Mucosa of rectum (tissue), 2 donors: ENCODE results near the gene GMPPA.

Experiments
- H3K27ac ChIP-seq, 2 donors: one replicate each; pipeline ENCODE4 v1.7.0; 2013; ENCODE audit warnings: inconsistent platforms in 2 of 2, low read depth in 2 of 2, low read length in 2 of 2
- H3K27me3 ChIP-seq, 2 donors: one replicate each; pipeline ENCODE4 v1.7.0; 2013; ENCODE audit warnings: low read length in 2 of 2; ENCODE audit not compliant: control insufficient read depth in 2 of 2, insufficient read depth in 2 of 2
- H3K36me3 ChIP-seq, 2 donors: one replicate each; pipeline ENCODE4 v1.7.0; 2013; ENCODE audit warnings: low read length in 2 of 2; ENCODE audit not compliant: control insufficient read depth in 2 of 2, insufficient read depth in 2 of 2
- H3K4me1 ChIP-seq, 2 donors: one replicate each; pipeline ENCODE4 v1.7.0; 2013; ENCODE audit warnings: low read length in 2 of 2, mild to moderate bottlenecking in 1 of 2; ENCODE audit not compliant: control insufficient read depth in 2 of 2, insufficient read depth in 2 of 2
- H3K4me3 ChIP-seq, 2 donors: one replicate each; pipeline ENCODE4 v1.7.0; 2013; ENCODE audit warnings: low read length in 2 of 2
- H3K9ac ChIP-seq, 2 donors: one replicate each; pipeline ENCODE4 v1.7.0; 2013; ENCODE audit warnings: low read length in 2 of 2, low read depth in 1 of 2, mild to moderate bottlenecking in 1 of 2
- H3K9me3 ChIP-seq, 2 donors: one replicate each; pipeline ENCODE4 v1.7.0; 2013; ENCODE audit warnings: low read length in 2 of 2; ENCODE audit not compliant: control insufficient read depth in 2 of 2
- donor health status: healthy.
- donor health status: Normal muscosa, but diverticular disease.

Gene GMPPA

DNA sequence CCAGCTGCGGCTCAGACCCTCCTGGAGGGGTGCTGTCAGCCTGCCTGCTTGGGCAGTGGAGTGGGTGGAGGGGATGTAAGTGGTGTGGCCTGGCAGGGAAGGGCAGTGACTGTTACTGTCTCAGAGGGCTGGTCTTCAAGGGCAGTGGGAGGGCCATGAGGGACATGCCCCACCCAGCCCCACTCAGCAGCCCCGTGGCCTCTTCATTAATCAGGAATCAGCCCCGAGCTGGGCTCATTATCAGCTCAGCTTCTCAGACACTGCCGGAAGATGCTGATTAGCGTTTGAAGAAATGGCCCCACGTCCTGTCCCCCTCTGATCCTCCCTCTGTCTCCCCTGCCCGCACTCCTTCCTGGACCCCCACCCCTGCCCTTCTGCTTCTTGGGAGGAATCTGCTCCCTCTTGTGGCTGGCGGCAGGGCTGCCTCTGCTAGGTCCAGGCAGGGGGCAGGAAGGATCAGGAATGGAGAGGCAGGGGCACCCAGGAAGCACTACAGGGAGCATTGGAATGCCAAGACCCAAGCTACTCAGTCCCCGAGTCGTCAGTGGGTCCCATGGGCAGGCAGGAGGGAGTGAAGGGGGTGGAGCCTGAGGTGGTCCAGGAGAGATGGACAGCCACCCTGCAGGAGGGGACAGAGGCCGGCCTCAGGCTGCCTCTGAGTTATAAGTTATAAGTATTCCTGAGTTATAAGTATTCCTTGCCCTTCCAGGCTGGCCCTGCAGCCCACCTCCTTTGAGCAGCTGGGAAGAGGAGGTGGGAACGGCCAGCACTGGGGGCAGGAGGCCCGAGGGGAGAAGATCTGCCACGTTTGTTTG is 22.6 kb downstream of the GMPPA start:
- no peaks in the 10 kb centered on the region for H3K4me1 ChIP-seq
- no peak overlapping the region for H3K27ac ChIP-seq
- no peak overlapping the region for H3K4me3 ChIP-seq
- H3K27me3 ChIP-seq, result peaks cover 55 to 60% of the 10 kb centered on the region in 2 donors
- H3K9ac ChIP-seq, result no peak overlapping the region
- H3K36me3 ChIP-seq, result no peaks in the 10 kb centered on the region
- H3K9me3 ChIP-seq, result no peaks in the 10 kb centered on the region

DNA sequence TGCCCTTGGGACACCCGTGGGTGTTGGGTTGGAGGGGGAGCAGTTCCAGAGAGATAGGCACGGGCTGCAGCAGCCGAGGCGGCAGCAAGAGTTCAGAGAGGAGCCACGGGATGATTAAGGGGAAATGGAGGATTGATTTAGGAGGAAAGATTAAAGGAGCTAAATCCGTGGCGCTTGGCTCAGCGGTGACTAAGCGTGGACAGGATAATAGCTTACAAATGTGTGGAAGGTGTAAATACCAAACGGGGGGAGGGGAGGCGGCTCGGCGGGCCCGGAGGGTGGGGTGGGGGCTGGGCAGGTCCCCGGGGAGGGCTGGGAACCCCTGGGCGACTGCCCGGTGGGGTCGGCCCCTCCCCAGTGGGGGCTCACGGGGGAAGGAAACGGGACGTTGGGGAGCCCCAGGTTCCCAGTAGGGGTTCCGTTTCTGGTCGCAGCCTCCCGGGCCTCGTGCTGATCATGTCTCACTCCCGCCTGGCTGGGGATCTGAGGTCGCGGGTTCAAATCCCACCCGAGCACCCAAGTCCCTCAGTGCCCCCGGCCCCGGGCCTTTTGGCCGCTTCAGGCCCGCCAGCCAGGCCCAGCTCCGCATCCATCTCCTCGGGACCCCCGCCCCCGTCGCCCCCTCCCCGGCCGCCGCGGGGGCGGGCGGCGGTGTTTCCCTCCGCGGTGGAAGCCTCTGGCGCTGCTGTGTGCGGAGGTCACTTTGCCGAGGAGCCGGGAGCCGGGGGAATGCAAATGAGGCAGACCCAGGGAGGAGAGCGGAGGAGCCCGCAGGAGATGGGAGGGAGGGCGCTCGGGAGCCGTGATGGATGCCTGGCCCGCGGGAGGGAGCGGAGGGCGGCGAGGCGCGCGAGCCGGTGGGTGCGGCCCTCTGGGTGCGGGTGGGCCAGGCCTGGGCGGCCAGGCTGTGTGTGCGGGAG is 23.7 kb downstream of the GMPPA start:
- no peaks in the 10 kb centered on the region for H3K9me3 ChIP-seq
- no peaks in the 10 kb centered on the region for H3K36me3 ChIP-seq
- H3K27me3 ChIP-seq, result peaks cover 46 to 61% of the 10 kb centered on the region in 2 donors
- no peak overlapping the region for H3K4me3 ChIP-seq
- no peaks in the 10 kb centered on the region for H3K4me1 ChIP-seq
- no peak overlapping the region for H3K27ac ChIP-seq
- H3K9ac ChIP-seq, result no peak overlapping the region

DNA sequence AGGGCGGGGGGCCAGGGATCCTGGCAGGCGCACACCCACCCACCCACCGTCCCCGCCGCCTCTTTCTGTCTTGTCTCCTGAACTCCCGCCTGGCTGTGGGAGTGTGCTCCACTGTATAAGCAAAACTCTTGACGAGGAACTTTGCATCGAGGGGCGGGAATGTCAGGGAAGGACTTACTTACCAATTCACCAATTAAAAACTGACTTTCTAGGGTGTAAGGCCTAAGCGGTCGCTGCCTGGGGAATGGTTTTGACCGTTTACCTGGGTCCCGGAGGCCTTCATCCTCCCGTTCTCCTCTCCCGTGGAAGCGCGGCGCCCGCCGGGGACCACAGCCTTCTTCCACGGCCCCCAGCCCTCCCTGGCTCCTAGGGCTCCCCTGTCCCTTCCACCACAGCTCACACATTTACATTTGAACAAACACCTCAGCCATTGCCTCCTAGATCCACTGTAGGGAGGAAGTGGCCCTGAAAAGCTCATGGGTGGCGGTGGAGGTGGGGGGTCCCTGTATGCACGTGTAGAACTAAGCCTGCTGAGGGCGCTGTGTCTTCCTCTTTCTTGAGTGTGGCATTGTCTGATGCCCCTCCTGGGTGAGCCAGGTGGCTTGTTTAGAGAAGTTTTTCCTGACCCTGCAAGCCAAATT is 24.5 kb downstream of the GMPPA start:
- H3K4me3 ChIP-seq, result no peak overlapping the region
- H3K9me3 ChIP-seq, result no peaks in the 10 kb centered on the region
- no peak overlapping the region for H3K9ac ChIP-seq
- H3K27me3 ChIP-seq, result peaks cover 41 to 59% of the 10 kb centered on the region in 2 donors
- no peak overlapping the region for H3K27ac ChIP-seq
- H3K36me3 ChIP-seq, result no peaks in the 10 kb centered on the region
- no peaks in the 10 kb centered on the region for H3K4me1 ChIP-seq

DNA sequence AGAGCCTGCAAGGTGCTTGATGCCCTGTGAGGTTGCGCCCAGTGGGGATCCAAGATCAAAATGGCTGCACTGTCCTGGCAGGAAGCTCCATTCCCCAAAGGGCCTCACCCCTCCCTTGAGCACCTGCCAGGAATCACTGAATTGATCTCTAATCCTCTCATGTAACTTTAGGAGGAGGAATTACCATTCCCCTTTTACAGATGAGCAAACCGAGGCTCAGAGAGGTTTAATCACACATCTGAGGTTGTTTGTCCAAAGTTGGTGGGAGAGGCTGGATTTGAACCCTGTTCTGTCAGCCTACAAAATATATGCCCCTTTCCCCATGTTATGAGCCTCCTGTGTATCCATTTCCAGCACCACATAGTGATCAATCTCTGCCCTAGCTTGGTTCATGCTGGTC is 26.1 kb downstream of the GMPPA start:
- H3K4me1 ChIP-seq, result peaks cover 0 to under 1% of the 10 kb centered on the region in 2 donors
- H3K4me3 ChIP-seq, result no peak overlapping the region
- H3K9ac ChIP-seq, result no peak overlapping the region
- no peaks in the 10 kb centered on the region for H3K36me3 ChIP-seq
- peaks cover 50 to 67% of the 10 kb centered on the region in 2 donors for H3K27me3 ChIP-seq
- no peak overlapping the region for H3K27ac ChIP-seq
- H3K9me3 ChIP-seq, result no peaks in the 10 kb centered on the region

DNA sequence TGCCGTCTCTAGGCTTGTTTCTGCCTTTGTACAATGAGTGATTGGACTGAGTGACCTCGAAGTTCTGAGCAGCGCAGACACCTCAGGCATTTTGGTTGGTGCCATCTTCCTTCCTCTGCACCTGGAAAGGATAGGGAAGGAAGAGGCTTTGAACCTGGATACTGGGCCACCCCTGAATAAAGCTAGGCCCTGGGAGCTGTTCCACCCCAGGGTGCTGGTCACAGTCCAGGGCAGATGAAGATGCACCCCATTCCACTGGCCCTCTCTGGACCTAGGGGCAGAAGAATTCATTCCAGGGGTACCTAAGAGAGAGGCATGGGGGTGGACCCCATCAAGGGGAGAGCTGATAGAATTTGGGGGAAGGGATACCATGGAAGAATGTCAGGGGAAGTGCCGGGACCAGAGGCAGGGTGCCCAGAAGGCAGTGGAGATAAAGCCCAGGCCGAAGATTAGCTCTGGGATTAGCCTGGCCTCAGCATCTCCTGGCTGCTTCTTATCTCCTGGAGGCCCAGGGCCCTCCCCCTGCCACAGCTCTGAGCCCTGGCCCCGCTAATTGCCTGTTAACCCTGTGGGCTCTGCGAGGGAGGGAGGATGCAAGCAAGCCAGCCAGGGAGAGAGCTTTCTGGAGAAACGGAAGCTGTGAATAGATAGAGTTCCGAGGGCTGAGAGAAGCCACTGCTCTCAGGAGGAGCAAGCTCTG is 27.0 kb downstream of the GMPPA start:
- H3K4me1 ChIP-seq, result peaks cover 0 to 3% of the 10 kb centered on the region in 2 donors

DNA sequence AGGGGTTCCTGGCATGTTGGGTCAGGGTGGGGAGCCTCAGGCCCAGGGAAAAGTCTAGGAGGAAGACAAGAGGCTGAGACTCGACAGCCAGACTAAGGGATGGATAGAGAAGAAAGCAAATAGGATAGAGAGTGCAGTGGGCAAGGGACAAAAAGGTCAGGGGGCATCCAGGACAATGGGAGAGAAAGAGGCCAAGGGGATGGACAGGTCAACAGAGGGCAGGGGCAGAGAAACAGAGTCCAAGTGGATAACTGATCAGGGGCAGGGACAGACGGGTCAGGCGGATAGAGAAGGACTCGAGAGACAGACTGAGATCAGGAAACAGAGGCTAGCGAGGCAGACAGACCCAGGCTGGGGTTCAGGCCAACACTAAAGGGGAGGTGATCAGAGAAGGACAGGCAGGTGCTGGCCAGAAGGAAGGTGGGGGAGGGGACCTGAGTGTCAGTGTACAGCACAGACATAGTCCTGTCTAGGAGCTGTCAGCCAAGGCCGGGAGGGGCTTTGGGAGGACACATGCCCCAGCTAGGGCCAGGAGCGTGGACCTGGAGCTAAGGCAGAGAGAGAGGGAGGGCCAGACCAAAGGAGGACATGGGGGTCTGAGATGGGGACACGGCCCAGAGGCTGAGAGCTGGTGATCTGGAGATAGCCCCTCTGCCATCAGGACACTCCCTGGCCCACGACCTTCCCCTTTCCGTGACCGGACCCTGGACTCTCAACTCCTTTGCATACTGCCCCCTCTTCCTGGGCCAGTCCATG is 27.8 kb downstream of the GMPPA start:
- H3K27ac ChIP-seq, result no peak overlapping the region
- H3K9me3 ChIP-seq, result no peaks in the 10 kb centered on the region
- peaks cover 0 to 3% of the 10 kb centered on the region in 2 donors for H3K4me1 ChIP-seq
- H3K4me3 ChIP-seq, result no peak overlapping the region
- no peak overlapping the region for H3K9ac ChIP-seq
- H3K36me3 ChIP-seq, result no peaks in the 10 kb centered on the region
- peaks cover 44 to 64% of the 10 kb centered on the region in 2 donors for H3K27me3 ChIP-seq

More for the DNA sequence above, 27.0 kb downstream of the GMPPA start:
- Histone ChIP-seq H3K27me3 (peaks cover 52 to 68% of the 10 kb centered on the region in 2 donors), H3K36me3 (no peaks in the 10 kb centered on the region), H3K9ac (no peak overlapping the region), H3K4me3 (no peak overlapping the region), H3K27ac (no peak overlapping the region), H3K9me3 (no peaks in the 10 kb centered on the region)

DNA sequence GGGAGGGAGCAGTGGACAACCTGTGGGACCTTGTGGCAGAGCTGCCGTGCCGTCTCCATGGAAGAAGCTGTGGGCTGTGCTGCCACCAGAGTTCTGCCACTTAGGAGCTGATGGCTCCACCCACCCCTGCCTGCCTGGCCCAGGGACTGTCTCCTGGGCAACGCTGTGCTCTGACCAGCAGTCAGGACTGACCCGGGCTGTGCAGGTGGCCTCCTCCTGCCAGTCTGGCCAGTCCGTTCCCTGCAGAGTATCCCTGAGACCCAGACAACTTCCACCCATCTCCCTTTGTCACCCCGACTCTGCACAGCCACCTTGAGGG is 28.3 kb downstream of the GMPPA start:
- no peaks in the 10 kb centered on the region for H3K9me3 ChIP-seq
- H3K27me3 ChIP-seq, result peaks cover 39 to 61% of the 10 kb centered on the region in 2 donors
- no peak overlapping the region for H3K27ac ChIP-seq
- peaks cover 0 to 3% of the 10 kb centered on the region in 2 donors for H3K4me1 ChIP-seq
- H3K36me3 ChIP-seq, result no peaks in the 10 kb centered on the region
- no peak overlapping the region for H3K4me3 ChIP-seq
- no peak overlapping the region for H3K9ac ChIP-seq

DNA sequence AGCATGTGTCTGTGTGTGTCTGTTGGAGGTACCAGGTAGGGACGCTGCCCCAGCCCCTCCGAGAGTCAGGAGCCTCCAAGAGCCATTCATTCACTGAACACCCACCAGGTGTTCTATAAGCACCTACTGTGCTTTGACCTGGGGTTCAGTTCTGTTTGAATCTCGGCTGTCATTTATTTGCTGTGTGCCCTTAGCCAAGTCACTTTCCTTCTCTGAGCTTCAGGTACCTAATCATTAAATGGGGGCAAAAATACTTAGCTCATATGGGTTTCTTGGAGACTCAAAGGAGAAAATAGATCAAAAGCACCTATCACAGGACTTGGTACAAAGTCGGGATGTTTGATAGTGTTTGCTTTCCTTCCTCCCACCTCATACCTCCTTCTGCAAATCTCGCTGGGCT is 28.8 kb downstream of the GMPPA start:
- Histone ChIP-seq H3K9me3 (no peaks in the 10 kb centered on the region), H3K4me3 (no peak overlapping the region), H3K4me1 (peaks cover 0 to 3% of the 10 kb centered on the region in 2 donors), H3K27ac (no peak overlapping the region), H3K9ac (no peak overlapping the region), H3K36me3 (no peaks in the 10 kb centered on the region), H3K27me3 (peaks cover 41 to 60% of the 10 kb centered on the region in 2 donors)
